Hematopoietic multipotent progenitor cell treated with erythropoietin and hydrocortisone succinate and interleukin-3 and kit ligand, for 15 days (in vitro differentiated cells): Measurements from ENCODE around the gene SLC25A20.
"Not testable (repeated sequence)": the region's sequence is repeated elsewhere in the genome, so short reads cannot be mapped to it uniquely, and the experiment has no call there.

Source experiments
- DNase-seq: peaks from one replicate; pipeline ENCODE4 v3.0.0-alpha.2; 2015; ENCODE audit warnings: low spot score

The SLC25A20 gene, protein sequence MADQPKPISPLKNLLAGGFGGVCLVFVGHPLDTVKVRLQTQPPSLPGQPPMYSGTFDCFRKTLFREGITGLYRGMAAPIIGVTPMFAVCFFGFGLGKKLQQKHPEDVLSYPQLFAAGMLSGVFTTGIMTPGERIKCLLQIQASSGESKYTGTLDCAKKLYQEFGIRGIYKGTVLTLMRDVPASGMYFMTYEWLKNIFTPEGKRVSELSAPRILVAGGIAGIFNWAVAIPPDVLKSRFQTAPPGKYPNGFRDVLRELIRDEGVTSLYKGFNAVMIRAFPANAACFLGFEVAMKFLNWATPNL

GRCh38 chr3:48898383-48899234, at the start of gene SLC25A20:
TSS of gene SLC25A20 (minus strand) at chr3:48898882. CDS start at chr3:48898794, 88 bp downstream.
- peak; percentile 94 for DNase-seq

- DNase-seq: no peak
These were observed 47.3 kb upstream of the SLC25A20 start for GRCh38 chr3:48945891-48946549.

DNA sequence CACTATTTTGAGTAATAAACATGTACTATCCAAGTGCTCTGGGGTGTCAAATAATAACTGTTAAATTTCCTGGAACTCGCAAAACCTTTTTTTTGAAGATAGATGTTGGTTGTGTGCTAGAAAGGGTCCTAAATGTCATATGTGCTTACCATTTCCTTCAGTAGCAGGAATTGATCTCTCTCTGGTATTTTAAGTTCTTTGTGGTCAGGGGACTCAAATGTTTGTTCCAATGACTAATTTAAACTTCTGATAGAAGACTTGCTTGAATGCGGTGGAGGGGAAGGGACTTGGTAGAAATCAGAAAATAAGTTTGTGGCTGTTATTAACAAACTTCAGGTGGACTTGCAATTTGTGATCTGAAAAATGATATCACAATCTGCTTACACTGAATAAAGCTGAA, 46.8 kb upstream of the SLC25A20 start:
- no peak for DNase-seq

- DNase-seq: no peak
These were observed 40.0 kb upstream of the SLC25A20 start for GRCh38 chr3:48938689-48939088.

DNA sequence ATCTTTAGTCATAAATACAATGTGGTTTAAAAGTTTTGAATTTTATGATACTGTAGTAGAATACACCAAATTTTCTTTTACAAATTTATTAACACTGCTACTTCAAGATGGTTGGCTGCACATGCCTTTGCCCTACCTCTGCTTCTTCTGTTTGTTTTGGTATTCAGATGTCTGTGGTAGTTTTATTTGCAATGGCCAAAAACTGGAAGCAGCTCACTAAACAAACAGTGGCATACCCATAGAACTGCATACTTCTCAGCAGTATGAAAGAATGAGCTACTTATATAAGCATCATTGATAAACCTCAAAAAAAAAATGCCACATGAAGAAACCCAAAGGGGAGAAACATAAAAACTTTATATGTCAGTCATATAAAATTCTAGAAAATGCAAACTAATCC, 39.5 kb upstream of the SLC25A20 start:
- no peak for DNase-seq

DNA sequence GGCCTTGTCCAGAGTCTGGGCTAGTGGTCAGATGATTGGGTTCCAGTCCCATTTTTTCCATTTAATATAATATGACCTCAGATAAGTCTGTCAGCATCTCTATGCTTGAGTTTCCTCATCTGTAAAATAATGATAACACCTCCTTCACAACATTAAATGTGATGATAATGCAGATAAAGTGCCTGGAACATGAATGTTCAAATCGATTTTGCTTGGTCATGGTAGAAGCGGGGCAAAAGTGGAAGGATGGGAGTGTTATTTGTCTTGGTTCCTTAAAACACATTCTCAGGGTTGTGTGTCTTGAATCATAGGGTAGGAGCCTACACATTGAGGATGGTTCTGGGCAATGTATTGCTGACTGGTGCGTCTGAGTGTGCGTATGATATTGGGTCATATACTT, 36.8 kb upstream of the SLC25A20 start:
- DNase-seq: peak; percentile 37

DNA sequence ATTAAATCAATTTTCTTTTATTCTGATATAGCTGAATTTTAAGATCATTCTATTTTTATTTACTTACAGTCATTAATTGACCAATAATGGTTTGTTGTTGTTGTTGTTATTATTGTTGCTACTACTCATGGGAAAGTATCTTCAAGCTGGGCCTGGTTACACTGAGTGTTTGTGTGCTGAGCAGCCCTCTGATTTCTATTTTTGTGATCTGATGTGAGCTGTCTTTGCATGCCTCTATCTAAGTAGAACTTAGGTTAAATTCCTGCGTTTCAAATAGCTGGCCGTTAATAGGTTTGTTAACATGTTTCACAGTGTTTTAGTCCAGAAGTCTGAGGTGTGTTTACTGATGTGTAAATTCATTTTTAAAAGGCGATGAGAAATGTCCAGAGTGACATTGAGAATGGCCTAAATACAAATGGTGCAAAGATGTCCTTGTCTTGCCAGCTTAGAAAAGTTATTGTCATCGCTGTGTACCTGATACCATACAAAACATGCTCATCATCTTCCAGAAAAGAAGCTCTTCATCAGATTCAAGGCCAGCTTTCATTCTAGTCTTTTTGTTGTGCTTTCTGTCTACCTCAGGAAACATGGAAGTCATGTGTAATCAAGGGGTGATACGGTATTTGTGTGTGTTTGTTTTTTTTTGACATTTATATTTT, 35.8 kb upstream of the SLC25A20 start:
- DNase-seq: no peak

DNA sequence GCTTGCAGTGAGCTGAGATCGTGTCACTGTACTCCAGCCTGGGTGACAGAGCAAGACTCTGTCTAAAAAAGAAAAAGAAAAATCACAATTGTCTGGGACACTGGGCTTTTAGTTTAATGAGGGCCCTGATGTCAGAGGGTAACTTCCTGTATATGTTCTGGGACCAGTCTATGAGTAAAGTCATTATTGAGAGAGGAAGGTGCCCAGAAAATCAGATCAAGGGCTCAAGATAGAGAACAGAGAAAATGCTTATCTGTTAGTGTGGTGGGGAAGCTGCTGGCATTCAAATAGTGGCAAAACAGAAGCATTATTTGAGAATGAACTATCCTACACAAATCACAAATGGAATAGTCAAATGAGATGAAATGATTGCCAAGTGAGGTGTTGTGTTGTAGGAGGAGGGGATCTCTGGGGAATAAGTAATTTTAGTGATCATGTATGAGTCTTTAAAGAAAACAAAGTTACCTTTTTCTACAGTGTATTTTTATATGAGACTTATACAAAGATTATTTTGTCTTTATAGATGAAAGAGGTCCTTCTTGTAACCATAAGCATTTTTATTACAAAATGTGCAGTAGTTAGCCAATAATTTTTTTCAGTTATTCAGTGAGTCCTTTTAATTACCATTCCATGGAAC, 33.4 kb upstream of the SLC25A20 start:
- no peak for DNase-seq

- no peak for DNase-seq
These were observed 31.9 kb upstream of the SLC25A20 start for GRCh38 chr3:48930590-48930989.

DNA sequence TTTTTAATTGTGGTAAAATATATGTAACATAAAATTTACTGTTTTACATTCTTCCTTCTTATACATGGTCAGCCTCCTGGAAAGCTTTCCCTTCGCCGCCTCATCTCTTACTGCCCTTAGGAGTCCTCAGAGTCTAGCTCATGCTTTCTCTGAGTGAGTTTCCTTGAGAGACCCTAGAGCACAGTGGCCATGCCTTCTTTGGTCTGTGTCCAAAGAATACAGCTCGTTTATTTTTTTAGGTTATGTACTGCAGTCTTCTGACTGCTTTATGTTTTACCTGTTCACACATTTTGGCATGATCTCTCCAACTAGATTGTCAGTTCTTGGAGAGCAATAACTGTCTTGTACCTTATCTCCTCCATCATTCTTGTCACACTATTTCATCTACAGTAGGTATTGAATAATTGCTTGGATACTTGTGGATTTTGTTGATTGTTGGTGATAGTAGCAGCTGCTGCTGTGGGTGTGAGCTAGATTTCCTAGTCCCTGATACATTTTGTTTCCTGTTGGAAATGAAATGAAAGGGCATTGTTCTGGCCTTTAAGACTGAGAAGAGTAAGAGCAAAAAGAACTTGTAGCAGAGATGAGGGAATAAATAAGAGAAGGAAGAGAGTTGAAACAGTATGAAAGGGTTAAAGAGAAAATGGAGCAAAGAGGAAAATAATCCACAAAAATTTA, 30.8 kb upstream of the SLC25A20 start:
- DNase-seq: no peak

DNA sequence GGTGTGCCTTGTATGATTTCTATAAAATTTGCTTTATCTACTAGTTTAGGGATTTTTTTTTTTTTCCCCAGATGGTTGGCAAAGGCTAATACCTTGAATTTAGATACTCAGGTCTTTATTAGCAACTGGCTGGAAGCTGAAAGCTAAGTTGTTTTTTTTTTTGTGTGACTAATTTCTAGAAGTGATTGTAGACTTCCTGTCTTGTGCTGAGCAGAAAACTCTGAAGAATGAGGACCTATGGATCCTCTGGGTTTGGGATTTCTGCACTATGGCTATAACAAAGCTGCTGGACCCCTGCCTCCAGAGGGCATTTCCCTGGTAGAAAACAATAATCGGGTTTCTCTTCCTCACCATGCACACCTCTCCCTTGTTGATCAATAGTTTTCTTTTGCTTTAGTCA, 30.0 kb upstream of the SLC25A20 start:
- no peak for DNase-seq

GRCh38 chr3:48927928-48928327, 29.2 kb upstream of the SLC25A20 start:
- no peak for DNase-seq

DNA sequence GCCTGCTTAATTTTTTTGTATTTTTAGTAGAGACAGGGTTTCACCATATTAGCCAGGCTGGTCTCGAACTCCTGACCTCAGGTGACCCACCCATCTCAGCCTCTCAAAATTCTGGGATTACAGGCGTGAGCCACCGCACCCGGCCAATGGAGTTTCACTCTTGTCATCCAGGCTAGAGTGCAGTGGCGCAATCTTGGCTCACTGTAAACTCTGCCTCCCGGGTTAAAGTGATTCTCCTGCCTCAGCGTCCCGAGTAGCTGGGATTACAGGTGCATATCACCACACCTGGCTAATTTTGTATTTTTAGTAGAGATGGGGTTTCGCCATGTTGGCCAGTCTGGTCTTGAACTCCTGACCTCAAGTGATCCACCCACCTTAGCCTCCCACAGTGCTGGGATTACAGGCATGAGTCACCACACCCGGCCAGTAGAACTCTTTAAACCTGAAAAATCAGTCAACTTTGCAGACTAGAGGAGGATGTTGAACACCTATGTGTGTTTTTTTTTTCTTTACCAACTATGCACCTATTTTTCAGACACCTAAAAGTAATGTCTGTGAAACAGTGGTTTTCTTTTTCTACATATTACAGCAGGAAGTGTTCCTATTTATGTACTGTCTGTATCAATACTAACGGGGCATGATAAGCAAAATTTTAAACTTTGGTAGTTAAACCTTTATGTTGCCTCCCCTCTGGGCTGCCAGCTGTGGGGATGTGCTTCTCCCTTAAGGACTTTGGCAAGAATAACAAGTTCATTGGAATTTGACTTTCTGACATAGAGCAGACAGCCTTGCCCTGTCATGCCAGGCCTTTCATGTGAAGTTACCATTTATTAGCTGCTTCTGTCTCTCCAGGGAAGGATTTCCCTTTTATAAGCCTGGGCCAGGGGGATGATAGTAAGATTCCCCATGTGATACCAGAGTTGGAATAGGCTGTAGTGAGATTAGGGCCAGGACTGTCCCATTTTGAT, 28.0 kb upstream of the SLC25A20 start:
- no peak for DNase-seq

DNA sequence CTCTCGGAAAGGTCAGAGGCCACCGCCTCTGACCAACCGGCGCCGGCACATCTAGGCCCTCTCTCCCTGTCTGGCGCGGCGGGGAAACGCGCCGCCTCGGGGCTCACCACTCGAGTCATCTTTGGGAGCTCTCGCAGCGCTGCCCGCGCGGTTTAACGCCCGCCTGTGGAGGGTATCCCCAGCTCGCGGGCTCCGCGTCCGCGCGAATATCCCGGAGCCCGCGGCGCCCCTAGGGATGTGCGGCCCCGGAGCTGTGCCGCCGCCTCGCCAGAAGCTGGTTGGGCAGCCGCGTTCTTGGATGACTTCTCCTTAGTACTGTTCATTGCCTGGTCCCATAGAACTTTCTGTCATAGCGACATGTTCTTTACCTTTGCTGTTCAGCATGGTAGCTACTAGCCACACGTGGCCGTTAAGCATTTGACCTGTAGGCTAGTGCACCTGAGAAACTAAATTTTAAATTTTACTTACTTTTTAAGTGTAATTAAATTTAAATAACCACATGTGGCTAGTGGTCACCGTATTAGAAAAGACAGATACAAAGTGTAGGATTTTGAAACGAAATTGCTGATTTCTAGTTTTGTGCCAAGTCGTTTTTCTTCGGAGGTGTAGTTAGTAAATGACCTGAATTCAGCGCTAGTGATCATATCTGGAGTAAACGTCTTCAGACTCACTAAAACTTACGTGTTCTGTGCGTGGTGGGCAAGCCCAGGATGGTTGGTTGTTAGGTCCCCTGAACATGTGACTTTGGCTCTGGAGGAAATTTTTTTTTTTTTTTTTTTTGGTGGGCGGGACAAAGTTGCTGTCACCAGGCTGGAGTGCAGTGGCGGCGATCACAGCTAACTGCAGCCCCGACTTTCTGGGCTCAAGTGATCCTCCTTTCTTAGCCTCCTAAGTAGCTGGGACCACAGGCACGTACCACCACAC, 20.8 kb upstream of the SLC25A20 start:
- peak; percentile 71 for DNase-seq

DNA sequence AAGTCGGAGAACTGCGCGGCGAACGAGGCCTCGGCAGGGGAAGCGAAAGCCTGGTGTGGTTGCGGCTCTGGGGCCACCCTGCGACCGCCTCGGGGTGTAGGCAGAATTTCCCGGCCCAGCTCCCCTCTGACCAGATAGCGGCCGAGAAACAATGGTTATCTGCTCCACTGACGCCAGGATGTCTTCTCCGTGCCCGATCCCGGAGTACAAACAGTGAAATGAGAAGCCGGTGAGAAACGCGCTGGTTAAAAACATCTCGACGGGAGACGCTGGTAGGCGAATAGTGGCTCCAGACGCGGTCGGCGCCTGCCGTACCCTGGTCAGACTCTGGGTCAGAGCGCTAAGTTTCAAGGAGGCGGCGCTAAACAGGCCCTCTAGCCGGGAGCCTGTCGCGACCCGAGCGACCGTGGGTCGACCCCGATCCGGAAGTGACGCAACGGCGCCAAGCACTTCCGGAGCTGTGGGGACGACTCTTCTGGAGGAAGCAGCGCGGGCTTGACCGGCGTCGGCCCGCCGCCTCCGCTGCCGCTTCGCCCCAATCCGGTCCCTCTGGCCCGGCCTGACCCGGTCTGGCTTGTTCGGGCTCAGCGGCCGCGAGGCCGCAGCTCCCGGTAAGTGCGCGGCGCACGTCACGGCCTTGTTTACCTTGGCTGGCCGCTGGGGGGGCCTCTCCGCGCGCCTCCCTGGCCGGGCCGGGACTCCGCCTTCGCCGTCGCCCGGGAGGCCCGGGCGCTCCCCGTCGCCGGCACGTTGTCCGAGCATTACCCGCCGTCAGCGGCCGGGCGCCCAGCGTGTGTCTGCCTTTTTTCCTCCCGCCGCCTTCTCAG, 19.9 kb upstream of the SLC25A20 start, which contains the start of gene ARIH2:
Gene ARIH2 (plus strand): TSS at position 455 of the 827 bp plus-strand sequence. CDS start 8,717 bp downstream, outside the sequence.
- DNase-seq: peak; percentile 93

DNA sequence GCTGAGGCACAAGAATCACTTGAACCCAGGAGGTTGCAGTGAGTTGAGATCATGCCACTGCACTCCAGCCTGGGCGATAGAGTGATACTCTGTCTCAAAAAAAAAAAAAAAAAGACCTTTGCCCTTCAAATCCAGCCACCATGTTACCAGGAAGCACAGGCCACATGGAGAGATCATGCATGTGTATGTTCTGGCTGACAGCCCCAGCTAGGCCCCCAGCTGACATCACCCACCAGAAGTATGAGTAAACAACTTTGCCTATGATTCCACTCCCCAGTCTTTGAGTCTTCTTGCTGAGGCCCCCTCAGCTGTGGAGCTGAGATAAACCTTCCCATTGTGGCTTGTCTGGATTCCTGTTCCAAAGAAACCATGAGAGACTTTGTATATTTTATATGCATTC, 16.6 kb upstream of the SLC25A20 start:
- DNase-seq: no peak

- DNase-seq: not testable (repeated sequence)
These were observed 8.3 kb upstream of the SLC25A20 start for GRCh38 chr3:48907026-48907425.

DNA sequence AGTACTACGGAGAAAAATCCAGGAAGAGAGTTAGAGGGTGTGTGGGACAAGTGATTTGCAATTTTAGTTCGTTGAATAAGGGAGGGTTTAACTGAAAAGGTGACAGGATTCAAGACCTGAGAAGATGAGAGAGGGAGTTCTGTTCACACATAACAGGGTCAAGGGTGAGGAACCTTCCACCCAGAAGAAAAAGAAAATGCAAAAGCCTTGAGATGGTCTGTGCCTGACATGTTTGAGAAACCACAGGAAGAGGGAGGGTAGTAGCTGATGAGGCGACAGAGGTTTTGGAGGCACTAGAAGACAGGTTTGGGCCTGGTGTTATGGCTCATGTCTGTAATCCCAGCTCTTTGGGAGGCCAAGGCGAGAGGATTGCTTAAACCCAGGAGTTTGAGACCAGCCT, 591 bp upstream of the SLC25A20 start:
- DNase-seq: no peak
